Cardiac fibroblast (primary cell): ENCODE data around the gene TEAD3.
"Not testable (repeated sequence)": the region's sequence is repeated elsewhere in the genome, so short reads cannot be mapped to it uniquely, and the experiment has no call there.

Experiments
- DNase-seq, 2 donors: peaks; one replicate each; pipeline versions ENCODE4 v3.0.0 to v3.0.0-alpha.2; 2010; ENCODE audit warnings: low read depth in 2 of 2
- H3K4me3 ChIP-seq, 2 donors: replicated peaks in 1 of 2; 1 replicate in 1 of 2; 2 replicates in 1 of 2; pipeline ENCODE4 v1.5.1; 2011; ENCODE audit warnings: low read depth in 2 of 2, low read length in 2 of 2, mild to moderate bottlenecking in 2 of 2, moderate library complexity in 1 of 2
- CTCF ChIP-seq: IDR thresholded peaks from one replicate; pipeline ENCODE4 v1.5.1; 2011; ENCODE audit warnings: low read depth, mild to moderate bottlenecking, low read length, inconsistent platforms

TEAD3 gene

GRCh38 chr6:35521235-35521634 lies 24.4 kb upstream of the TEAD3 start:
- DNase-seq: no peak
- TF ChIP-seq CTCF: no peak
- H3K4me3 ChIP-seq: no peak overlapping the region

- no peak overlapping the region for H3K4me3 ChIP-seq
- no peak for DNase-seq
- no peak for TF ChIP-seq CTCF
Observed at GRCh38 chr6:35519313-35520015, 22.6 kb upstream of the TEAD3 start.

- no peak for DNase-seq
- H3K4me3 ChIP-seq: no peak overlapping the region
- TF ChIP-seq CTCF: no peak
Observed at GRCh38 chr6:35518566-35519312, 21.9 kb upstream of the TEAD3 start.

- not testable (repeated sequence) for H3K4me3 ChIP-seq, DNase-seq
Observed at GRCh38 chr6:35517978-35518377, 21.1 kb upstream of the TEAD3 start.

- TF ChIP-seq CTCF: no peak
- H3K4me3 ChIP-seq: no peak overlapping the region
- DNase-seq: no peak
Observed at GRCh38 chr6:35516712-35517111, 19.8 kb upstream of the TEAD3 start.

GRCh38 chr6:35515939-35516338 lies 19.1 kb upstream of the TEAD3 start:
- H3K4me3 ChIP-seq, DNase-seq: not testable (repeated sequence)

GRCh38 chr6:35514587-35514986 lies 17.7 kb upstream of the TEAD3 start:
- H3K4me3 ChIP-seq: no peak overlapping the region
- no peak for DNase-seq
- no peak for TF ChIP-seq CTCF

GRCh38 chr6:35512740-35513139 lies 15.9 kb upstream of the TEAD3 start, which contains the start of gene TULP1:
TULP1 (minus strand) TSS chr6:35512896; CDS start chr6:35512858, 38 bp downstream.
- no peak for TF ChIP-seq CTCF
- no peak for DNase-seq
- no peak within 1 kb of the TSS for H3K4me3 ChIP-seq
